ENCODE results near the gene TMEM201. TPM values are rescaled to one million over a fixed set of nuclear protein-coding genes. Genes with fewer than 3 reads are reported as not detected.

TMEM201 gene
- total and polyA plus RNA-seq, 2 of the 4 experiments (the other 2 are of a cell fraction): 1.3 to 8.7 TPM

- DNase-seq (no peak), ATAC-seq (ENCODE audit: low read depth) (no peak)
- Histone ChIP-seq H2BK20ac (ENCODE audit: low read depth, low read length) (no peak overlapping the region), H3K9ac (ENCODE audit: low read depth, low read length) (no peak overlapping the region), H3K27ac (ENCODE audit: insufficient read depth, low read length) (no peak overlapping the region), H2AK9ac (replicated peaks; ENCODE audit: low read depth, low read length, poor library complexity) (no peak overlapping the region), H4K8ac (ENCODE audit: low read depth in 2 of 2, low read length in 2 of 2) (no peak overlapping the region), H3K27me3 (ENCODE audit: control insufficient read depth, insufficient read depth, low read length) (no peaks in the 10 kb centered on the region), H3K4me2 (ENCODE audit: low read depth, low read length) (no peak overlapping the region), H3K4ac (ENCODE audit: low read depth, low read length) (no peak overlapping the region), H3K9me1 (ENCODE audit: insufficient read depth, low read length) (peaks cover 4% of the 10 kb centered on the region; the same call in 1 of the 2 replicates), H3K56ac (ENCODE audit: extremely low read depth, insufficient read depth, low read length) (no peak overlapping the region), H3K9me3 (ENCODE audit: control insufficient read depth, insufficient read depth, low read length) (no peaks in the 10 kb centered on the region), H3K4me1 (ENCODE audit: control insufficient read depth, insufficient read depth, low read length) (no peaks in the 10 kb centered on the region), H4K91ac (ENCODE audit: insufficient read depth, low read depth, low read length) (no peak overlapping the region), H2BK5ac (ENCODE audit: low read depth, low read length, poor library complexity, severe bottlenecking) (no peak overlapping the region), H3K79me1 (ENCODE audit: low read depth in 1 of 2, low read length in 2 of 2) (0 out of 4 replicates have a peak, but pooled peaks cover 0 to 5% of the 10 kb centered on the region in 2 experiments), H2AK5ac (ENCODE audit: low read depth, low read length) (no peak overlapping the region), H2BK15ac (ENCODE audit: low read depth, low read length) (no peak overlapping the region), H3K14ac (replicated peaks; ENCODE audit: low read depth, low read length) (no peak overlapping the region), H2BK120ac (ENCODE audit: low read depth, low read length) (no peak overlapping the region), H4K20me1 (ENCODE audit: insufficient read depth, low read length) (no peaks in the 10 kb centered on the region), H3K23ac (ENCODE audit: low read depth, low read length) (no peak overlapping the region), H3K36me3 (ENCODE audit: control insufficient read depth, insufficient read depth, low read length) (peaks cover 6% of the 10 kb centered on the region; the same call in 1 of the 2 replicates), H2AFZ (replicated peaks; ENCODE audit: low read length, poor library complexity) (no peak overlapping the region), H3K18ac (ENCODE audit: low read depth, low read length) (no peak overlapping the region), H3K4me3 (ENCODE audit: insufficient read depth, low read depth, low read length) (no peak overlapping the region), H4K5ac (ENCODE audit: low read depth, low read length) (no peak overlapping the region)
- POLR2A ChIA-PET (ENCODE audit: unreplicated experiment): no interaction called here
- dilution Hi-C loops (cut with HindIII; ENCODE audit: low sequenced_read_pairs, unreplicated experiment): no loop called here
- CTCF ChIA-PET: no interaction called here
- BruUV-seq (replicated peaks): no TSS peak
- no CpG with 5 or more reads among the region's 1 CpG for WGBS, 2 experiments (ENCODE audit: extremely low coverage in 2 of 2, insufficient read length in 1 of 2)
- in situ Hi-C loops (cut with MboI; ENCODE audit: low sequenced_read_pairs): no loop called here
- intact Hi-C loops (cut with micrococcal nuclease): no loop called here
- no peak for TF ChIP-seq CTCF (conservative IDR thresholded peaks at IDR 0.05; ENCODE audit: low read depth, low read length)
- no peak for TF ChIP-seq RAD21 (IDR thresholded peaks at IDR 0.05; ENCODE audit: low read length)
- no peak for TF ChIP-seq RCOR1 (IDR thresholded peaks at IDR 0.05; ENCODE audit: insufficient replicate concordance, low read length)
- TF ChIP-seq MAZ (IDR thresholded peaks at IDR 0.05; ENCODE audit: borderline replicate concordance, low read depth, low read length): no peak
- no peak for TF ChIP-seq BHLHE40 (IDR thresholded peaks at IDR 0.05; ENCODE audit: low read depth, low read length)
- no peak for TF ChIP-seq FOS (IDR thresholded peaks at IDR 0.05; ENCODE audit: low read depth, low read length)
- TF ChIP-seq MAFK (IDR thresholded peaks at IDR 0.05; ENCODE audit: low read depth, low read length): no peak
- no peak for TF ChIP-seq CEBPB (IDR thresholded peaks at IDR 0.05; ENCODE audit: low read depth, low read length)
- TF ChIP-seq CHD1 (IDR thresholded peaks at IDR 0.05; ENCODE audit: low read depth, low read length): no peak
- TF ChIP-seq, protein P1, sequence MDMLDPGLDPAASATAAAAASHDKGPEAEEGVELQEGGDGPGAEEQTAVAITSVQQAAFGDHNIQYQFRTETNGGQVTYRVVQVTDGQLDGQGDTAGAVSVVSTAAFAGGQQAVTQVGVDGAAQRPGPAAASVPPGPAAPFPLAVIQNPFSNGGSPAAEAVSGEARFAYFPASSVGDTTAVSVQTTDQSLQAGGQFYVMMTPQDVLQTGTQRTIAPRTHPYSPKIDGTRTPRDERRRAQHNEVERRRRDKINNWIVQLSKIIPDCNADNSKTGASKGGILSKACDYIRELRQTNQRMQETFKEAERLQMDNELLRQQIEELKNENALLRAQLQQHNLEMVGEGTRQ (IDR thresholded peaks at IDR 0.05; ENCODE audit: low read depth, low read length): no peak
- TF ChIP-seq SMC3 (IDR thresholded peaks at IDR 0.05; ENCODE audit: low read depth, low read length): no peak
Observed at GRCh38 chr1:9569267-9569666, 19.4 kb upstream of the TMEM201 start.

Data from IMR-90 (cell line).